HG02763 (cell line): Measurements from ENCODE around the gene TSGA10.
"Not testable (repeated sequence)": the region's sequence is repeated elsewhere in the genome, so short reads cannot be mapped to it uniquely, and the experiment has no call there.

Source experiments
- ATAC-seq: cut with Tn5 transposase; IDR thresholded peaks from one replicate; pipeline ENCODE4 v1.9.1; 2021; ENCODE audit warnings: mild to moderate bottlenecking, moderate library complexity; ENCODE audit not compliant: unreplicated experiment

The TSGA10 gene

DNA sequence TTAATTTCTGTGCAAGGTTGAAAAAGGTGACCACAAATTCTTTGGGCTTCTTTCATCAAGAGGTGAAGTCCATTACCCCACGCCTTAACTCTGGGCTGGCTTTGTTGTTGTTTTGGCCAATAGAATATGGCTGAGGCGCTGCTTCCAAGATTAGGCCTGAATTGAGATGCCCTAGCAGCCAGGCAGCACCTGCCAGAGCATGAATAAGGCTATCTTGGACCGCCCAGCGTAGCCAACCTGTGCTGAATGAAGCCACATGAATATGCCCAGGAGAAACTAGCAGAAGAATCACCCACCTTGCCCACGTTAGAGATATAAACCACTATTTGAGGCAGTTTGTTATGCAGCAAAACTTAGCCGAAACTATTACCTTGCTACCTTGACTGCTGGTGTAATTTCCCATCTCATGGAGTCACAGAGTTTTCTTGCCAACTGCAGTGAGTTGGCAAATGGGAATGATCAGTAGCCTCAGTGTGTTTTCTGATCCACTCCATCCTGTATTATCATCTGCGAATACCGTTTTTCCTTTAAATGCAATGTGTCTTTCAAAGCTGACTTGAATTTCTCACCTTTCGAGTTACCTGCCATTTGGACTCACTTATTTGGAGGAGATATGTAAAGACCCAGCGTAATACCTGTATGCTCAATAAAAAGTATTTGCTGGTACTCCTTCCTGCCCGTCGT, 679 bp downstream of the TSGA10 start:
- no peak for ATAC-seq

DNA sequence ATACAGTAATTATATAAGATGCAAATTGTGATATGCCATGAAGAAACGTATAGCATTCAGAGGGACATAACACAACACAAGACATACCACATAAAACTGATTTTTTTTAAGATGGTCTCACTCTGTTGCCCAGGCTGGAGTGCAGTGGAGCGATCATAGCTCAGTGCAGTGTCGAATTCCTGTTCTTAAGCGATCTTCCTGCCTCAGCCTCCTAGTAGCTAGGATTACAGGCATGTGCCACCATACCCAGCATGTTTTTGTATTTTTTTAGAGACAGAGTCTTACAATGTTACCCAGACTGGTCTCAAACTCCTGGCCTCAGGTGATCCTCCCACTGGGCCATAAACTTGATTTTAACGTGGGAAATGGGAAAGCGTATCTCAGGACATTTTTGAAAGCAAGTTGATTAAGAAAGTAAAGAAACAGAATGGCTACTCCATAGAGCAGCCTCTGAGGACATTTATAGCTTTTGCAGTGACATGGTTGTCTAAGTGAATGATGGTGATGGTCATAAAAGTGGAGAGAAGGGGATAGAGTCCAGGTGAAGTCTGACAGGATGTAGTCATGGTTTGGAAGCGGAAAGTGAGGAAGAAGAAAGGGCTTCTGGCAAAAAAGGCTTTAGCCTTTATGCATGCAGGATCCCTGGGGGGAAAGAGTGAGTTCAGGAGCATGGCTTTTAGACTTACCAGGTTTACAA, 2.4 kb downstream of the TSGA10 start:
- ATAC-seq, result no peak

DNA sequence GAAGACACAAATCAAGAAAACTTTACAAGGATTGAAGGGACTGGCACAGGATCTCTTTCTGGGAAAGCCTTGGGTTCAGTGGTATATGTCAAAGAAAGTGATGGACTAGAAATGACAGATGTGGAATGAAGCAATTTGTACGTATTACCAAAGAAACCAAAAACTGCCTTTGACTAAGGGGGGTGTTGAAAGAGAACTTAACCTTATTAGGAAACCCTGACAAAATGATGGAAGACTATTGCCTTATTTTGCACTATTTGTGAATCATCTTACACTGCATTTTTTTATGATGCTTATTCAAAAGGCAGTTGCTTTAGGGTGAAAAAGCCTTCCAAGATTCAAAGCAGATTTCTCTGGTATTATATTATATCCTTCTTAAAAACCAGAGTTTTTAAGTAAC, 4.0 kb downstream of the TSGA10 start:
- ATAC-seq, result no peak

DNA sequence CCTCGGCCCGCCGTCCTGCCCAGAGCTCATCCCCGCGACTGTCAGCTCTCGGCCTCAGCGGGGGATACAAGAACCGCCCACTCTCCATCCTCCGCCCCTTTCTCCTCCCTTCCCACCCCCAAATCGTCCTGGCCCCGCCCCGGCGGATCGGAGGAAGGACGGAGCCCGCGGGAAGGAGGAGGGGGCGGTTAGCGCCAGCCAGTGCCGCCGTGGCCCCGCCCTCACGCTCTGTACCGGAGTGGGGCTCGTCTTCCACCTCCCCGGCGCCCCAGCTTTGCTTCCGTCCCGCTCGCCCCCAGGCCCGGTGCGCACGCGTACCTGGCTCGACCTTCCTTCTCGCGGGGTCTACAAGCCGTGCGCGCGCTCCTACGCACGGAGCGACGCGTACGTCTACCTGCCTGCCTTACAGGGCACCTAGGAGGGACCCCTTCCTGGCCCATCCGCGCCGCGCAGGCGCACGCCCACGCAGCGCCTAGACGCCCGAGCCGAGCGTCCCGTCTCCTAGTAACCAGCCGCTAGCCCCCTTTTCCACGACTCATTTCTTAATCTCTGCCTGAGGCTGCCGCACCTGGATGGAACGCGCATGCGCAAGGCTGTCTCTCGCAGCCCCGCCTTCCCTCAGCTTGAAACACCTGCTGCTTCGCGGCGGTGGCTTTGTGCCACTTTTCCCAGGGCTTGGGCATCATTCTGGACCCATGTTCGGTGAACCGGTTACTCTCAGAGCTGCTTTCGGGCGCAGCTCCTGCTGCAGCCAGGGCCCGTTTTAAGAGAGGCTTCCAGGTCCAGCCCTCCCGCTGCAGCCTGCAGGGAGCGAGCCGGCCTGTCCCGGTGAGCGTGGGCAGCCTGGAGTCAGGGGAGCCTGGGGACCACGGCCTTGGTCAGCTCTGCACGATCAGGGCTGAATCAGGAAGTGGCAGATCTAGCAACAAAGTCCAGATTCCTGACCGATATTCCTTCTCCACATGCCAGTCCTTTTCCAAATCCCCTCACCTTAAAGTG, 13.3 kb downstream of the TSGA10 start, which contains the start of gene C2orf15:
Gene C2orf15 (plus strand): TSS at position 598 of the 999 bp plus-strand sequence. CDS start 8,852 bp downstream, outside the sequence.
- peak; percentile 88 for ATAC-seq

DNA sequence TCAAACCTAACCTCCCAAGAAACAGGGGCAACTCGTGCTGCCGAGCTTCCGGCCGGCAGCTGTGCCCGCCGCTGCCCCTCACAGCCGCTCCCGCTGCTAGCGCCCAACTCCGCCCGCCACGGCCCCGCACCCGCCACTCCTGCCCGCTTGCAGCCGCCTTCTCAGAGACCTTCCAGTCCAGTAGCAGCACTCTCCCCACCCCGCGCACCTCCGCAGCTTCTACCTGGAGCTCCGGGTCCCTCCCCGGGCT, 14.0 kb downstream of the TSGA10 start:
- peak; percentile 25 for ATAC-seq

DNA sequence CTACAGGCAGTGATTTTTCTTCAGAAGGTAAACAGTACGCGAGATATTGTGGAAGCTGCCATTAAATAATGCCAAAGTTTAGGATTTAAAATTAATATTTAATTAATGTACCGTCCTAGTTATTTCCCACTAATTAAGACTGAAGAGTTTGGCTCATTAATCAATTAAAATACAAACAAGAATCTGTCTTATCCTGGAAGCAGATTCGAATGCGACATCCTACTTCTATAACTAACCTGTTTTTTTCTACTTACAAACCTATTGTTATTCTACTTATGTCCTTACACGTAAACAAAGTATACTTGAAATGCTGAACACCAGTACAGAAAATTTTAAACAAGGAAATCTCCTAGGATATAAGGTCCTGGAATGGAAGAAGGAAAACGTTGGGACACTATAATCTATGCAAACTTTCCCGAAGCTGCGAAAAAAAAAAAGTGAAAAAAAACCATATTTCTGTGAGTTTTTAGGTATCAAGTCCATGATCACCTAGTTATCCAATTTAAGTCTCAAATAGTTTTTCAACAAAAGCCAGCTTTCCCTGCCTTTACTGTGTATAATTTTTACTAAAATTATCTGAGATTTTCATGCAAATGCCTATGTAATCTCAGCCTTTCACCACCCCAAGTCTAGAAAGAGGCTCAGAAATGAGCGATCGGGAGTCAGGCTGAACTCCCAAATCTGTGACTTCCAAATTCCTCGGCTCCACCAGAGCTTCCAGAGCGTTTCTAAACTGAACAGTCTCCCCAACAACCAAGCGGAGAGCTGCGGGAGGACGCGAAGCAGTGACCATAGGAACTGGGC, 14.5 kb downstream of the TSGA10 start:
- ATAC-seq, result no peak

DNA sequence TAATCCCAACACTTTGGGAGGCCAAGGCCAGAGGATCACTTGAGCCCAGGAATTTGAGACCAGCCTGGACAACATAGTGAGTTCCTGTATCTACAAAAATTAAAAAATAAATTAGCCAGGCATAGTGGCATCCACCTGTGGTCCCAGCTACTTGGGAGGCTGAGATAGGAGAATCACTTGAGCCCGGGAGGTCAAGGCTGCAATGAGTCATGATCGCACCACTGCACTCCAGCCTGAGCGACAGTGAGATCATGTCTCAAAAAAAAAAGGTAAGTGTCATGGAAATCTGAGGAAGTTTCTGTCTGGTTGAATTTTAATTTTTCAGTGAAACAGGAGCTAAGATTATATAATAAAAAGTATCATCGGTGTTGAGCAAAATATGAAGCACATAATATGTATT, 15.7 kb downstream of the TSGA10 start:
- no peak for ATAC-seq

DNA sequence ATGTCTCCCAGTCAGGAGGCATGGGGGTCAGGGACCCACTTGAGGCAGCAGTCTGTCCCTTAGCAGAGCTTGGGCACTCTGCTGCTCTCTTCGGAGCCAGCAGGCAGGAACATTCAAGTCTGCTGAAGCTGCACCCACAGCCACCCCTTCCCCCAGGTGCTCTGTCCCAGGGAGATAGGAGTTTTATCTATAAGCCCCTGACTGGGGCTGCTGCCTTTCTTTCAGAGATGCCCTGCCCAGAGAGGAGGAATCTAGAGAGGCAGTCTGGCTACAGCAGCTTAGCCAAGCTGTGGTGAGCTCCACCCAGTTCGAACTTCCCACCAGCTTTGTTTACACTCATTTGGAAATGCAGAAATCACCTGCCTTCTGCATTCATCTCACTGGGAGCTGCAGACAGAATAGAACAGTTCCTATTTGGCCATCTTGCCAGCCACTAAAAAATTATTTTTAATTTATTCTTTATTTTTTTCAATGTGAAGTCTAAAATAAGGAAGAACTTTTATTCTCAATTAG, 19.6 kb downstream of the TSGA10 start:
- not testable (repeated sequence) for ATAC-seq

DNA sequence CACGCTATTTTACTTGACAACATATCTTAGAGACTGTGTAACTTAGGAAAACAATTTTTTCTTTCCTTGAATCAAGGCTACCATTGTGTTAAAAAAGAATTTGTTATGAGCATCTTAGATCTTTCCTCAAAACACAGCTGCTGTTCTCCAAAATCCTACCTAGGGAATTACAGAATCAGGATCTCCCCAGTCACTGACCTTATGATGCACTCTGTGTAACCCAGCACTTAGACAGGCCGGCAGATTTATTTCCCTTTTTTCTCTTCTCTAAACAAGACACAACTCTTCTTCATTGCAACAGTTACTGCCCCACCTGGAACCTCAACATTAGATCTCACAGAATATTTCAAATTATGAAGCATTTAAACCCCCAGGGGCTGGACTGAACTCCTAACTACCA, 26.8 kb downstream of the TSGA10 start:
- ATAC-seq, result no peak

DNA sequence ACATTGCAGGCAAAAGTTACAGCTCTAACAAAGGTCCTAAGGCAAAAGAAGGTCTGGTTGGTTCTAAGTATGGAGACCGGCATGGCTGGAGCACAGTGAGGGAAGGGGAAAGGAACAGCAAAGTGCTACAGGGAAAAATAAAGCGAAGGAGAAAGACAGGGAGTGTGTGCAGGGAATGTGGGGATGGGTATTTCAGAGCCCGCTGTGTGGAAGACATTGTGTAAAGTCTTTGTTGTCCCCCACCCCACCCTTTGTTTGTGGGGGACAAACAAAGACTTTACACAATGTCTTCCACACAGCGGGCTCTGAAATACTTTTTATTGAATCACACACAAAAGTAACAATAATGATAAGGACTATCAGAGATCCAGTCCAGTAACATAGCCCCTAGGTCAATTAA, 42.1 kb downstream of the TSGA10 start:
- ATAC-seq, result no peak

DNA sequence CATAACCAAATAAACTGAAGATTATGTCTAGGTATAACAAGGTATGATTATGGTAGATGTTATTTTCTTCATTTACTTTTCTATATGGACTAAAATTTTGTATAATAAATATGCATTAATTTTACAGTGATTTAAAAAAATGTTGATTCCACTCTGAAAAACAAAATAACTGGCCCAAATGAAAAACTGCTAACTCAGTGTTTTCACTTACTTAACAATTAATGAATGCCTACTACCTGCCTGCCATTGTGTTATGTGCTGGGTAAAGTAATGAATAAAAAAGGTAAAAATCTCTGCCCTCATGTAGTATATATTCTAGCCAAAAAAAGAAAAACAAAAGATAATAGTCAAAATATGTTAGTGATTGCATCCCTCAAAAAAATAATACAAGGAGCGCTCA, 42.8 kb downstream of the TSGA10 start:
- ATAC-seq, result no peak

DNA sequence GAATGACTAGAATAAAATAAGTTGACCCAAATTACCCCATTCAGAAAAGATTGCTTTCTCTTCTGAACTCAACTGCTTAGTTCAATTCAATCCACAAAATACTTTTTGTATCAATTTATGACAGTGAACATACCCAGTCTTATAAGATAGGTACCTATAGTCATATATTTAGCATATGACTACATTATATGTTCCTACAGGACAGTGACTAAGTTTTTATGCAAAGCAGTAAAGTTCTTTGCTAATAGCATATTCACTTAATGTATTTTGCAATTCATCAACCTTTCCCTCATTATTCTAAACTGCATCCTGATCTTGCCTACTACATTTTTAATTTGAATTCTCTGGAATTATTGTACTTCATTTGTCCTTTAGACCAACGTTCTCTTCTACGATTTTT, 43.5 kb downstream of the TSGA10 start:
- no peak for ATAC-seq

DNA sequence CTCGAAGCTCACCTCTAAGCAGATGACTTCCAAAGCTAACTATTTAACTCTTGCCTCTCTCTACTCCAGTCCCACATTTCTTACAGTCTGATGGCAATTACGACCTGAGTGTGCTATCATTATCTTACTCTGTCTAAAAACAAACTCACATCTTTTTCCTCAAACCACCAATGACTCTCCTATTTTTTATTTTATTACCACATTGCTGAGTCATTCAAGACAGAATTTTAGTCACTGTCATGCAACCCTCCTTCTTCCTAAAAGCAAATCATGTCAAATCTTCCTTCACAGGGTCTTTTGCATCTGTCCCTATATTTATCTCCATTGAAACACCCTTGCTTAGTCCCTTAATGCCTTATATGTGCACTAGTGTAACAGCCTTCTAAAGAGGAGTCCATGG, 47.8 kb downstream of the TSGA10 start:
- ATAC-seq, result no peak

DNA sequence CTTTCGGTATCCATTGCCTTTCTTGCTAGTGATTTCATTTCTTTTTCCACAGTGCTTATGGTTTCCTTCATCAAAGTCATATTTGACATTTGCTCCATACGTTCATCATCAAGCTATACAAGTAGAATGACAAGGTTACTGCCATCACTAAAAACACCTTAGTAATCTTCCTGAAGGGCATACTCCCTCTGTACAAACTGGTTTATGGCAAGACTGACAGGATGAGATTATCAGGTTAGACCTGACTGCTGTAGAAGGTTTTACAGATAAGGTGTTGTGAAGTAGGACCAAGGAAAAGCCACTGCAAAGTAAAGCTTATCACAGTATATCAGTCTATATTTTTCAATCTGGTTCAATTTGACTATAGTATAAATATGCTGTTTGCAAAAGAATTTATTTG, 50.7 kb downstream of the TSGA10 start:
- no peak for ATAC-seq

DNA sequence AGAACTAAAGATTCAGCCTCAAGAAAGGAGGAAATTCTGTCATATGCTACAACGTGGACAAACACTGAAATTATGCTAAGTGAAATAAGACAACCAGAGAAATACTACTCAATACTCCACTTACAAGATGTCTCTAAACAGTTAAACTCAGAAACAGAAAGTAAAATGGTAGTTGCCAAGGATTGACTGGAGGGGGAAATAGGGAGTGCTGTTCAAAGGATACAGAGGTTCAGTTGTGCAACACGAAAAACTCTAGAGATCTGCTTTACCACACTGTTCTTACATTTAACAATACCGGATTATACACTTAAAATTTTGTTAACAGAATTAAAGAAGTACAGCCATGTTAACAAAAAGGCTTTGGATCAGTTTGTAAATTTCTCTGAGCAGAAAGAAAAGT, 53.0 kb downstream of the TSGA10 start:
- no peak for ATAC-seq

DNA sequence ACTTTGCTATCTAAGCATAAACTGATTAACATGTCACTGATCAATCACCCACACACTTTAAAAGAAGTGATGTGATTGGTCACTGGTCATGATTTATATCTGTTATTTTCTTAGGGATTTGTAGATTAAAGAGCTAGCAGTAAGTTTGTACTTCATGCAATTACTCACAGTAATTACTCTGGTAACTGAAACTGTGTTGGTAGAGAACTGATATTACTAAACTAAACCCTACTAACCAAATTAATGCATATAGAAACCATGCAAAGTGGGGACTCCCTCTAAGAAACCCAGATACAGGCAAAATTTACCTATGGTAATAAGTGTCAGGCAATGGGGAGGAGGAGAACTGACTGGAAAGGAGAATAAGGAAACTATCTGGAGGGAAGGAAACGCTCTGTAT, 58.0 kb downstream of the TSGA10 start:
- ATAC-seq, result no peak

DNA sequence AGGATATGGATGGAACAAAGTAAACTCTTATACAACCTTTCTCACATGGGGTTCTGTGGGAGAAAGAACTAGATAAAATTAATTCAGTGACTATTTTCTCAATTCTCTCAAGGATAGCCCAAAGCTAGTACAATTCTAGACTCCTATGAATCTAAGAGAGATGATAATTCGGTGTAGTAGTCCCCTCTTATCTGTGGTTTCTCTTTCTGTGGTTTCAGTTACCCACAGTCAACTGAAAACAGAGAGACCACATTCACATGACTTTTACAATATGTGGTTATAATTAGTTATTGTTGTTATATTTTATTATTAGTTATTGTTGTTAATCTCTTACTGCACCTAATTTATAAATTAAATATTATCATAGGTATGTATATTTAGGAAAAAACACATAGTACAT, 66.7 kb downstream of the TSGA10 start:
- ATAC-seq, result peak; percentile 63

DNA sequence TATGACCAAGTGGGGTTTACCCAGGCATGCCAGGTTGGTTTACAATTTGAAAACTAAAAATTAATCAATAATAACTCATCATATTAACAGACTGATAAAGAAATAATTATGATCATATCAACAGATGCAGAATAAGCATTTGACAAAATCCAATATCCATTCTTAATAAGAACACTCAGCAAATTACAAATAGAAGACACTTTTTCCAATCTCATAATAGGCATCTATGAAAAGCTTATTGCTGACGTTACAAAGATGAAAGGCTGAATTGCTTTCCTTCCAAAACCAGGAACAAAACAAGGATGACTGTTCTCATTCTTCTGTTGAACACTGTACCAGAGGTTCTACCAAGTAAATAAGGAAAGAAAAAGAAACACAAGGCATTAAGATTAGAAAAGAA, 68.4 kb downstream of the TSGA10 start:
- ATAC-seq, result no peak

DNA sequence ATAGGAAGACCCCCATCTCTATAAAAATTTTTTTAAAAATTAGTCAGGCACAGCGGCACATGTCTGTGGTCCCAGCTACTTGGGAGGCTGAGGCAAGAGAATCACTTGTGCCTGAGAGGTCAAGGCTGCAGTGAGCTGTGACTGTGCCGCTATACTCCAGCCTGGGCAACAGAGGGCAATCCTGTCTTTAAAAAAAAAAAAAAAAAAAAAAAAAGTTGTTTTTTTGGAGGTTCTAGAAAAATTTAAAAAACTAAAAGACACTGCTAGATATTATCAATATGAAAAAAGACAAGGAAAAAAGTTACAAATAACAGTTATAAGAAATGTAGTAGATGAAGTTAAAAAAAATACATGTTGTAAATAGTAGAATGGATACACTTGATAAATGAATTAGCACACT, 69.3 kb downstream of the TSGA10 start:
- ATAC-seq, result no peak

DNA sequence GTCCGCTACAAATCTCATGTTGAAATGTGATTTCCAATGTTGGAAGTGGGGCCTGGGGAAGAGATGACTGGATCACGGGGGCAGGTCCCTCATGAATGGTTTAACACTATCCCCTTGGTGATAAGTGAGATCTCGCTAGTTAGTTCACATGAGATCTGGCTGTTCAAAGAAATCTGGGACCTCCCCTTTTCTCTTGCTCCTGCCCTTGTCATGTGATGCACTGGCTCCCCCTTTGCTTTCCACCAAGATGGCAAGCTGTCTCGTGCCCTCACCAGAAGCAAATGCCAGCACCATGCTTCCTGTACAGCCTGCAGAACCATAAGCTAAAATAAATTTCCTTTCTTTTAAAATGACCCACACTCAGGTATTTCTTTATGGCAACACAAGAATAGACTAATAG, 70.5 kb downstream of the TSGA10 start:
- ATAC-seq, result no peak

DNA sequence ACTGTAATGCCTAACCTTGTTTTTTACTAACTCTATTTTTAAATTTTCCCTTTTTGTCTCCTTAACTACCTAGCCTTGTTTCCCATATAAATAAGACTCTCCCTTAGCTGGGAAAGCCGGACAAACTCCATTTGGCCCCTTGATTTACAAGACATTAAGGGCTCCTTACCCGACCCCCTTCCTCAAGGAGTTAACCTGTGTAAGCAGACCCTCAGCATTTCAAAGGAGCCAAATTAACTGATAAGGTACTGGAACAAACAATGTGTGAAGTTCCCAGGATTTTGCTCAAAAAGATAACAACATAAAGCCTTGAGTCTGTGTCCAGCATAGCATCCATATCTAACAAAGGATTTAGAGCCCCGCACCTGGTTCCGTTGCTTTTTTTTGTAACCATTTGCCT, 72.9 kb downstream of the TSGA10 start:
- no peak for ATAC-seq
